Glomerular visceral epithelial cell (primary cell): ENCODE measurements around the gene XKR7.

Experiments
- DNase-seq: peaks from one replicate; pipeline ENCODE4 v3.0.0-alpha.2; 2016; ENCODE audit errors: extremely low spot score

XKR7 gene

GRCh38 chr20:32040142-32040953 is 72.4 kb downstream of the XKR7 start:
- no peak for DNase-seq

DNA sequence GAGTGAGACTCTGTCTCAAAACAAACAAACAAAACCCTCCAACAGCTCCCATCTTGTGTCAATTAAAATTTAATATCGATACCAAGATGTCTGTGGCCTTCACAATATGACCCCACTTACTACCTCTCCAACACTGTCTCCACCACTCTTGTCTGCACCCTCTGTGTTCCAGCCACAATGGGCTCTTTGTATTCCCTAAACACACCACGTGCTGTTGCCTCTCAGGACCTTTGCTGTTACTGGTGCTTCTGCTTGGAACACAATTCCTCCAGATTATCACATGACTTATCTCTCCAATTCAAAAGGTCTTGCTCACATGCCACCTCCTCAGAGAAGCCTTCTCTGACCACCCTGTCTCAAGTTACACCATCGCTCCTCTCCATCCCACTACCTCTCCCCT is 78.0 kb downstream of the XKR7 start:
- no peak for DNase-seq

DNA sequence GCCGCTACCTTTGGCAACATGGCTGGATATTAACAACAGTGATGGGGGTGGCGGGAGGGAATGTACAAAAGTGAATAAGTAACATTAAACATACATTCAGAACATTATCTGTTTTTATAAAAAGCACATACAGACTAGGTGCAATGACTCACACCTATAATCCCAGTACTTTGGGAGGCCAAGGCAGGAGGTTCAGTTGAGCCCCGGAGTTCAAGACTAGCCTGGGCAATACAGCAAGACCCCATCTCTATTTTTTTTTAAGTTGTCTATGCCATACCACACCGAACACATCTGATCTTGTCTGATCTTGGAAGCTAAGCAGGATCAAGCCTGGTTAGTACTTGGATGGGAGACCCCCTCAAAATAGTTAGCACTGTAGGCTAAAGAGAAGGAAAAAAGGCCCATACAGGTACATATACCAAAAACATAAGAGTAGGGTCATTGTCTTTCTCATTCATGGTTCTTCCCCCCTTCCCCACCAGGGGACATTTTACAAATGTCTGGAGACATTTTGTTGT is 82.4 kb downstream of the XKR7 start:
- no peak for DNase-seq

- no peak for DNase-seq
Observed at GRCh38 chr20:32050851-32051556, 83.1 kb downstream of the XKR7 start.

DNA sequence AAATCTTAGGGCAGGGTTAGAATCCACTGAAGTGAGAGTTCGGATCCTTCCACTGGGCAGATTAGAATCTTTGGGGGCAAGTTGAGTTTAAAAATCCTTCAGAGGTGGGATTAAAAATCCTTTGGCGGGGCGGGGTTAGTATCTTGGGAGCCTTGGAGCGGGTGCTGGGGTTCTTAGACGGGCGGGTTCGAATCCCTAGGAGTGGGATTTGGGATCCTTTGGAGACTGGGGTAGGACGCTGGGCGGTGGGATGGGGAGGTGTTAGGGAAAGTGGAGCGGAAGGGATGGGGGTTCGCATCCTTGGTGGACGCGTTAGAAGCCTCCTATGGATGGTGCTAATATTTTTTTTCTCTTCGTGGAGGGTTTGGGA is 83.8 kb downstream of the XKR7 start:
- no peak for DNase-seq

- no peak for DNase-seq
Observed at GRCh38 chr20:32052090-32052777, 84.3 kb downstream of the XKR7 start, which contains the start of gene HCK. Gene HCK (plus strand): TSS chr20:32052242.

- DNase-seq: no peak
Observed at GRCh38 chr20:32052778-32053362, 84.9 kb downstream of the XKR7 start.
